Measurements from ENCODE around the gene SLC1A2.

GRCh38 chr11:35402751-35403660, 16.4 kb downstream of the SLC1A2 start:
- no peak for TF ChIP-seq CTCF (IDR thresholded peaks at IDR 0.05 in 2 of 3, conservative IDR thresholded peaks at IDR 0.05 in 1 of 3; ENCODE audit: borderline replicate concordance in 1 of 3, insufficient read depth in 1 of 3, low read depth in 2 of 3, low read length in 2 of 3)
- no peak for TF ChIP-seq YY1 (IDR thresholded peaks at IDR 0.05; ENCODE audit: extremely low read depth, insufficient replicate concordance, low read depth, low read length)
- no peak for TF ChIP-seq POLR2AphosphoS5 (IDR thresholded peaks at IDR 0.05; ENCODE audit: low read depth, low read length)
- TF ChIP-seq REST (IDR thresholded peaks at IDR 0.05; ENCODE audit: low read depth) = no peak
- TF ChIP-seq EZH2 (IDR thresholded peaks at IDR 0.05) = no peak

Measured in HCT116 (cell line).